H9 (cell line): ENCODE measurements around the gene ADAMTSL5. TPM values are rescaled to one million over a fixed set of nuclear protein-coding genes. Genes with fewer than 3 reads are reported as not detected.

Experiments
- DNase-seq: peaks from one replicate; pipeline ENCODE4 v3.0.0-alpha.2; 2017
- H2AFZ ChIP-seq: one replicate; pipeline ENCODE4 v1.6.1; 2013; ENCODE audit warnings: mild to moderate bottlenecking, low read length, control low read depth, moderate library complexity
- H2AK5ac ChIP-seq: 2 replicates; pipeline ENCODE4 v1.6.1; 2013; ENCODE audit warnings: low read length, control low read depth, mixed read lengths; ENCODE audit not compliant: insufficient read length
- H2BK120ac ChIP-seq: one replicate; pipeline ENCODE4 v1.6.1; 2013; ENCODE audit warnings: low read depth, mild to moderate bottlenecking, low read length, control low read depth, inconsistent platforms; ENCODE audit not compliant: poor library complexity, severe bottlenecking
- H2BK12ac ChIP-seq: 2 replicates; pipeline ENCODE4 v1.6.1; 2013; ENCODE audit warnings: low read length, control low read depth, mixed read lengths, low read depth; ENCODE audit not compliant: insufficient read length
- H2BK15ac ChIP-seq: 2 replicates; pipeline ENCODE4 v1.6.1; 2013; ENCODE audit warnings: low read depth, low read length, control low read depth
- H2BK20ac ChIP-seq: one replicate; pipeline ENCODE4 v1.6.1; 2013; ENCODE audit warnings: low read depth, mild to moderate bottlenecking, low read length, control low read depth, inconsistent platforms; ENCODE audit not compliant: poor library complexity, severe bottlenecking
- H2BK5ac ChIP-seq: 2 replicates; pipeline ENCODE4 v1.6.1; 2013; ENCODE audit warnings: low read length, control low read depth, mixed read lengths; ENCODE audit not compliant: insufficient read length
- H3K14ac ChIP-seq: 2 replicates; pipeline ENCODE4 v1.6.1; 2013; ENCODE audit warnings: low read length, control low read depth; ENCODE audit not compliant: insufficient read depth
- H3K18ac ChIP-seq: 2 replicates; pipeline ENCODE4 v1.6.1; 2013; ENCODE audit warnings: low read depth, mild to moderate bottlenecking, mixed read lengths, low read length, control low read depth; ENCODE audit not compliant: insufficient read length
- H3K23ac ChIP-seq: 2 replicates; pipeline ENCODE4 v1.6.1; 2013; ENCODE audit warnings: low read length, control low read depth, mixed read lengths, low read depth; ENCODE audit not compliant: insufficient read length
- H3K23me2 ChIP-seq: 2 replicates; pipeline ENCODE4 v1.6.1; 2013; ENCODE audit warnings: low read depth, mild to moderate bottlenecking, mixed read lengths, low read length, control low read depth; ENCODE audit not compliant: insufficient read length, poor library complexity, severe bottlenecking
- H3K27ac ChIP-seq: 2 replicates; pipeline ENCODE4 v1.5.1; 2013; ENCODE audit warnings: low read length, control low read depth, mixed read lengths, low read depth; ENCODE audit not compliant: insufficient read length
- H3K27me3 ChIP-seq: 2 replicates; pipeline ENCODE4 v1.6.1; 2013; ENCODE audit warnings: low read length, control low read depth, inconsistent platforms; ENCODE audit not compliant: insufficient read depth
- H3K4ac ChIP-seq: 2 replicates; pipeline ENCODE4 v1.6.1; 2013; ENCODE audit warnings: low read depth, mild to moderate bottlenecking, control low read depth, inconsistent platforms, low read length, moderate library complexity
- H3K4me1 ChIP-seq: 2 replicates; pipeline ENCODE4 v1.6.1; 2013; ENCODE audit warnings: low read length, control low read depth, inconsistent platforms; ENCODE audit not compliant: insufficient read depth
- H3K4me2 ChIP-seq: 2 replicates; pipeline ENCODE4 v1.6.1; 2013; ENCODE audit warnings: low read length, control low read depth, mixed read lengths; ENCODE audit not compliant: insufficient read length, insufficient read depth
- H3K56ac ChIP-seq: 2 replicates; pipeline ENCODE4 v1.6.1; 2013; ENCODE audit warnings: low read depth, mild to moderate bottlenecking, mixed read lengths, low read length, control low read depth; ENCODE audit not compliant: insufficient read length
- H3K79me1 ChIP-seq: 2 replicates; pipeline ENCODE4 v1.6.1; 2013; ENCODE audit warnings: low read depth, mild to moderate bottlenecking, moderate library complexity, low read length, control low read depth, inconsistent platforms; ENCODE audit not compliant: insufficient read depth, poor library complexity, severe bottlenecking
- H3K79me2 ChIP-seq: 2 replicates; pipeline ENCODE4 v1.6.1; 2013; ENCODE audit warnings: low read length, control low read depth, inconsistent platforms; ENCODE audit not compliant: insufficient read depth
- H3K9ac ChIP-seq: 2 replicates; pipeline ENCODE4 v1.6.1; 2013; ENCODE audit warnings: low read length, control low read depth, mixed read lengths; ENCODE audit not compliant: insufficient read length; ENCODE audit errors: extremely low read depth
- H3K9me3 ChIP-seq: one replicate; pipeline ENCODE4 v1.6.1; 2013; ENCODE audit warnings: low read depth, low read length, inconsistent platforms; ENCODE audit not compliant: control insufficient read depth
- H3T11ph ChIP-seq: one replicate; pipeline ENCODE4 v1.6.1; 2013; ENCODE audit warnings: mild to moderate bottlenecking, low read length, control low read depth, inconsistent platforms
- H4K20me1 ChIP-seq: one replicate; pipeline ENCODE4 v1.6.1; 2013; ENCODE audit not compliant: control insufficient read depth, insufficient read length, insufficient read depth
- H4K5ac ChIP-seq: 2 replicates; pipeline ENCODE4 v1.6.1; 2013; ENCODE audit warnings: low read depth, mild to moderate bottlenecking, mixed read lengths, low read length, control low read depth; ENCODE audit not compliant: insufficient read length
- H4K8ac ChIP-seq: replicated peaks from 2 replicates; pipeline ENCODE4 v1.6.1; 2013; ENCODE audit warnings: low read length, control low read depth, mixed read lengths, low read depth; ENCODE audit not compliant: insufficient read length
- H4K91ac ChIP-seq: 2 replicates; pipeline ENCODE4 v1.6.1; 2013; ENCODE audit warnings: low read depth, mild to moderate bottlenecking, moderate library complexity, mixed read lengths, low read length, control low read depth; ENCODE audit not compliant: insufficient read length
- H3K27ac Mint-ChIP-seq, 3 experiments: 2 replicates in 2 of 3; 3 replicates in 1 of 3; pipeline ENCODE4 v1.8.0; 2020 to 2021; ENCODE audit warnings: mixed read lengths in 3 of 3, mild to moderate bottlenecking in 1 of 3, moderate library complexity in 1 of 3
- H3K27me3 Mint-ChIP-seq: 2 replicates; pipeline ENCODE4 v1.8.0; 2021; ENCODE audit warnings: low read depth, mild to moderate bottlenecking, moderate library complexity, mixed read lengths
- H3K36me3 Mint-ChIP-seq, 3 experiments: 2 replicates in 2 of 3; 3 replicates in 1 of 3; pipeline ENCODE4 v1.8.0; 2020 to 2021; ENCODE audit warnings: low read depth in 3 of 3, mixed read lengths in 3 of 3; ENCODE audit not compliant: insufficient read depth in 1 of 3
- H3K4me1 Mint-ChIP-seq, 2 experiments: 2 replicates each; pipeline ENCODE4 v1.8.0; 2020; ENCODE audit warnings: mixed read lengths in 2 of 2
- H3K4me3 Mint-ChIP-seq, 2 experiments: 2 replicates in 1 of 2; 3 replicates in 1 of 2; pipeline ENCODE4 v1.8.0; 2020 to 2021; ENCODE audit warnings: mild to moderate bottlenecking in 2 of 2, mixed read lengths in 2 of 2, moderate library complexity in 1 of 2
- H3K9me3 Mint-ChIP-seq, 2 experiments: 2 replicates in 1 of 2; 3 replicates in 1 of 2; pipeline ENCODE4 v1.8.0; 2020; ENCODE audit warnings: mild to moderate bottlenecking in 2 of 2, mixed read lengths in 2 of 2, moderate library complexity in 1 of 2
- WGBS: extraction: QIAGEN DNeasy Blood & Tissue Kit; methylation state at CpG from one replicate; pipeline ENCODE4 v1.1.7; 2013; ENCODE audit warnings: missing lambda C conversion rate, low lambda C conversion rate, mixed read lengths; ENCODE audit not compliant: insufficient read length; ENCODE audit errors: extremely low coverage; 5-methylcytosine and 5-hydroxymethylcytosine counted together
- total RNA-seq: library from RNA; stranded (reverse); gene quantifications from 2 replicates; pipeline ENCODE4 v1.2.1, GENCODE V29; 2021
- TF ChIP-seq, protein P1 (sequence below): fragments of 200-600 bp; sonication (generic); conservative IDR thresholded peaks from 3 replicates; pipeline ENCODE4 v1.8.0; 2021; ENCODE audit warnings: antibody characterized with exemption, mild to moderate bottlenecking

ADAMTSL5 gene
- total RNA-seq, 1 experiment from 2014 or later, result 1.5 TPM

DNA sequence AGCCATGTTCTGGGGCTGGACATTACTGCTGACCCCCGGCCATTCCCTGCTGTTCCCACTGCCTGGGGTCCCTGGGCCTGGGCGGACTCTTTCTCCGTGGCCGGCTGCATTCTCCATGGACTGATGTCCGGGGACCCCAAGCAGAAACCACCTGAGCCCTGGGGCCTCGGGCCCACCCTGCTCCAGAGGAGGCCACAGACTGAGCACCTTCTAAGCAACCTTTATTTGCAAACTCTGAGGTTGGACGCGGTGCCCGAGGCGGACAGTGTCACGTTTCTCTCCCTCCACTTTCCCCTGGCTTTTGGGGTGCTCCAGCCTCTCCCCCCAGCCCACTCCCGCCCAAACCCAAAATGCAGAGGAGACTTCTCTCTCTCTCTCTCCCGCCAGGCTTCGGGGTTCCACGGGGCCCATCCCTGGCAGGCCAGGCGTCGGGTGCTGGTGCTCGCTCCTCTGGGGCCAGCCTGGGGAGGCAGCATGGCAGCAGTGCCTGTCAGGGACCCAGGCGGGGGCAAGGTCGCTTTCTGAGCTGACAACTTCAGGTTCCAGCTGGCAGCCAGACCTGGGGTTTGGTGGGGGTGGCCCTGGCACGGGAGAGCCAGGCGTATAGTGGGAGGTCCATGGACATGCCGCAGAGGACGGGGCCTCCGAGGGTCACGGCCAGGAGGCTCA is 31.5 kb downstream of the ADAMTSL5 start:
- H3K9me3 ChIP-seq, result no peaks in the 10 kb centered on the region
- H2BK5ac ChIP-seq, result no peak overlapping the region
- H3K4me3 Mint-ChIP-seq, result no peak overlapping the region
- no peak overlapping the region for H3K14ac ChIP-seq
- H4K20me1 ChIP-seq, result no peaks in the 10 kb centered on the region
- no peak overlapping the region for H3K4ac ChIP-seq
- no peak overlapping the region for H3T11ph ChIP-seq
- H3K9ac ChIP-seq, result no peak overlapping the region
- H3K4me1 ChIP-seq, result no peaks in the 10 kb centered on the region
- H3K23ac ChIP-seq, result no peak overlapping the region
- no peak overlapping the region for H4K91ac ChIP-seq
- no peak overlapping the region for H2BK20ac ChIP-seq
- H3K23me2 ChIP-seq, result peaks cover 3% of the 10 kb centered on the region
- no peak overlapping the region for H2AK5ac ChIP-seq
- no peak overlapping the region; a peak in 1 of 7 replicates for H3K27ac Mint-ChIP-seq
- no peak overlapping the region for H3K56ac ChIP-seq
- no peak overlapping the region for H4K8ac ChIP-seq
- H2BK12ac ChIP-seq, result no peak overlapping the region
- no peaks in the 10 kb centered on the region for H3K9me3 Mint-ChIP-seq
- H3K4me1 Mint-ChIP-seq, result peaks cover 0 to 9% of the 10 kb centered on the region in 2 experiments; a peak in 2 of 4 replicates
- H4K5ac ChIP-seq, result no peak overlapping the region
- no peak overlapping the region for H3K27ac ChIP-seq
- H3K79me2 ChIP-seq, result no peaks in the 10 kb centered on the region
- no peaks in the 10 kb centered on the region for H3K79me1 ChIP-seq
- H3K27me3 Mint-ChIP-seq, result no peaks in the 10 kb centered on the region; the same call in 1 of the 2 replicates
- peaks cover 5 to 11% (median 7%) of the 10 kb centered on the region in 3 experiments; a peak in 6 of 7 replicates for H3K36me3 Mint-ChIP-seq
- WGBS, result no CpG with 5 or more reads among the region's 26 CpGs
- H2AFZ ChIP-seq, result no peak overlapping the region
- no peak overlapping the region for H2BK120ac ChIP-seq
- H2BK15ac ChIP-seq, result no peak overlapping the region
- H3K4me2 ChIP-seq, result no peak overlapping the region
- H3K27me3 ChIP-seq, result no peaks in the 10 kb centered on the region
- TF ChIP-seq, protein P1, sequence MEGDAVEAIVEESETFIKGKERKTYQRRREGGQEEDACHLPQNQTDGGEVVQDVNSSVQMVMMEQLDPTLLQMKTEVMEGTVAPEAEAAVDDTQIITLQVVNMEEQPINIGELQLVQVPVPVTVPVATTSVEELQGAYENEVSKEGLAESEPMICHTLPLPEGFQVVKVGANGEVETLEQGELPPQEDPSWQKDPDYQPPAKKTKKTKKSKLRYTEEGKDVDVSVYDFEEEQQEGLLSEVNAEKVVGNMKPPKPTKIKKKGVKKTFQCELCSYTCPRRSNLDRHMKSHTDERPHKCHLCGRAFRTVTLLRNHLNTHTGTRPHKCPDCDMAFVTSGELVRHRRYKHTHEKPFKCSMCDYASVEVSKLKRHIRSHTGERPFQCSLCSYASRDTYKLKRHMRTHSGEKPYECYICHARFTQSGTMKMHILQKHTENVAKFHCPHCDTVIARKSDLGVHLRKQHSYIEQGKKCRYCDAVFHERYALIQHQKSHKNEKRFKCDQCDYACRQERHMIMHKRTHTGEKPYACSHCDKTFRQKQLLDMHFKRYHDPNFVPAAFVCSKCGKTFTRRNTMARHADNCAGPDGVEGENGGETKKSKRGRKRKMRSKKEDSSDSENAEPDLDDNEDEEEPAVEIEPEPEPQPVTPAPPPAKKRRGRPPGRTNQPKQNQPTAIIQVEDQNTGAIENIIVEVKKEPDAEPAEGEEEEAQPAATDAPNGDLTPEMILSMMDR, result no peak
- H3K18ac ChIP-seq, result no peak overlapping the region
- peak; percentile 27 for DNase-seq
